Suppressor macrophage (primary cell): Measurements from ENCODE around the gene GRM5.

Experiments
- DNase-seq, 4 experiments: peaks; one replicate each; pipeline ENCODE4 v3.0.0-alpha.2; 2020 to 2022

GRM5 gene

GRCh38 chr11:88536616-88537265 lies 529.0 kb downstream of the GRM5 start:
- DNase-seq: no peak

GRCh38 chr11:88535916-88536547 lies 529.8 kb downstream of the GRM5 start:
- DNase-seq: peak in 2 of 4 experiments; percentile 25 to 36

GRCh38 chr11:88535266-88535665 lies 530.5 kb downstream of the GRM5 start:
- DNase-seq: no peak

- DNase-seq: peak in 1 of 4 experiments; percentile 3
These were observed 531.1 kb downstream of the GRM5 start for GRCh38 chr11:88534706-88535105.

GRCh38 chr11:88534185-88534584 lies 531.6 kb downstream of the GRM5 start:
- DNase-seq: no peak

GRCh38 chr11:88533001-88533400 lies 532.8 kb downstream of the GRM5 start:
- no peak for DNase-seq

GRCh38 chr11:88531831-88532230 lies 534.0 kb downstream of the GRM5 start:
- DNase-seq: no peak

- DNase-seq: no peak
These were observed 536.4 kb downstream of the GRM5 start for GRCh38 chr11:88529426-88529825.

- peak in 2 of 4 experiments; percentile 13 to 36 for DNase-seq
These were observed 542.3 kb downstream of the GRM5 start for GRCh38 chr11:88523386-88524071.

GRCh38 chr11:88522624-88523385 lies 543.0 kb downstream of the GRM5 start:
- no peak for DNase-seq

GRCh38 chr11:88521799-88522201 lies 544.0 kb downstream of the GRM5 start:
- no peak for DNase-seq

GRCh38 chr11:88521399-88521798 lies 544.4 kb downstream of the GRM5 start:
- no peak for DNase-seq

GRCh38 chr11:88520391-88520790 lies 545.4 kb downstream of the GRM5 start:
- no peak for DNase-seq

- no peak for DNase-seq
These were observed 550.8 kb downstream of the GRM5 start for GRCh38 chr11:88515002-88515401.

GRCh38 chr11:88511006-88511405 lies 554.8 kb downstream of the GRM5 start:
- no peak for DNase-seq

- peak; percentile 2 to 62 (median 34) for DNase-seq
These were observed 556.8 kb downstream of the GRM5 start for GRCh38 chr11:88508759-88509581.

GRCh38 chr11:88508418-88508758 lies 557.4 kb downstream of the GRM5 start:
- peak in 2 of 4 experiments; percentile 4 to 8 for DNase-seq

GRCh38 chr11:88507771-88508417 lies 557.9 kb downstream of the GRM5 start:
- DNase-seq: no peak

GRCh38 chr11:88501541-88501940 lies 564.2 kb downstream of the GRM5 start:
- no peak for DNase-seq

GRCh38 chr11:88495836-88496235 lies 569.9 kb downstream of the GRM5 start:
- no peak for DNase-seq

GRCh38 chr11:88494848-88495247 lies 570.9 kb downstream of the GRM5 start:
- DNase-seq: peak in 2 of 4 experiments; percentile 13 to 17

GRCh38 chr11:88491674-88492073 lies 574.1 kb downstream of the GRM5 start:
- DNase-seq: no peak
